ENCODE data around the gene ITFG1.

GRCh38 chr16:47254756-47255155, 206.1 kb downstream of the ITFG1 start:
- TF ChIP-seq CTCF (IDR thresholded peaks at IDR 0.05) (no peak), POLR2A (IDR thresholded peaks at IDR 0.05) (no peak)

All from testis (tissue), 2 donors.